LNCaP clone FGC (cell line): ENCODE results near the gene PAM16.

ENCODE experiments used
- DNase-seq: peaks from one replicate; pipeline ENCODE4 v3.0.0-alpha.2; 2011; ENCODE audit warnings: low read depth
- H3K4me3 ChIP-seq: 2 replicates; pipeline ENCODE4 v1.5.1; 2011; ENCODE audit warnings: mild to moderate bottlenecking, low read depth, low read length, control low read depth
- TF ChIP-seq, protein P1 (sequence below): IDR thresholded peaks from 2 replicates; pipeline ENCODE4 v1.5.1; 2012; ENCODE audit warnings: mild to moderate bottlenecking; ENCODE audit not compliant: control insufficient read depth, insufficient read depth; ENCODE audit errors: extremely low read depth

PAM16 gene

DNA sequence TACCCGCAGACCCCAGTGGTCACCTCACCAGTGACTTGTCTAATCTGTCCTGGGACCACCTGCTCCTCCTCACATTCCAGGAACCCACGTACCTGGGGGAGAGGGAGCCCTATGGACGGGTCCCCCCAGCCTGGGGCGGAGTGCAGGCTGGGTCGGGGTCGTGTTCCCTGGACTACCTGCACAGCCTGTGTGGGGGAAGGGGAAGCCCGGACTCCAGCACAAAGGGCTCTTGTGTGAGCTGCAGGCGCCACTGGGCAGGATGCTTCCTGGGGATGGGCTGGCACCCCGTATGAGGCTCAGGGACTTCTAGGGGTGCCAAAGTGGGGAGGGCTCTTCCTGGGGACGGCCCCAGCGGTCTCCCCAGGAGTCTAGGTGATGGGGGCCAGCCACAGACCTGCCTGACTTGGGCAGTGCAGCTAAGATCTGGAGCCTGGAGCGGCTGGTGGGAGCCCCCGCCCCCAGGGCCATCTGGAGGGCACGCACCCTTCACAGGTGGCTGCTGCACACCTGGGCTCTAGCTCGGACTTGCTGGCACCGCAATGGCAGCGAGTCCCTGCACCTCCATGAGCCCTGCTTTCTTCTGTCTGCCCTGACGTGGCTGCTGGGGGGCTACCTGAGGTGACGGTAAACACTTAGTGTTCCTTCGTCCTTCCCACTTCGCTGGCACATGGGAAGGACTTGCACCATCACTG, 28.0 kb upstream of the PAM16 start:
- DNase-seq = no peak
- TF ChIP-seq, protein P1, sequence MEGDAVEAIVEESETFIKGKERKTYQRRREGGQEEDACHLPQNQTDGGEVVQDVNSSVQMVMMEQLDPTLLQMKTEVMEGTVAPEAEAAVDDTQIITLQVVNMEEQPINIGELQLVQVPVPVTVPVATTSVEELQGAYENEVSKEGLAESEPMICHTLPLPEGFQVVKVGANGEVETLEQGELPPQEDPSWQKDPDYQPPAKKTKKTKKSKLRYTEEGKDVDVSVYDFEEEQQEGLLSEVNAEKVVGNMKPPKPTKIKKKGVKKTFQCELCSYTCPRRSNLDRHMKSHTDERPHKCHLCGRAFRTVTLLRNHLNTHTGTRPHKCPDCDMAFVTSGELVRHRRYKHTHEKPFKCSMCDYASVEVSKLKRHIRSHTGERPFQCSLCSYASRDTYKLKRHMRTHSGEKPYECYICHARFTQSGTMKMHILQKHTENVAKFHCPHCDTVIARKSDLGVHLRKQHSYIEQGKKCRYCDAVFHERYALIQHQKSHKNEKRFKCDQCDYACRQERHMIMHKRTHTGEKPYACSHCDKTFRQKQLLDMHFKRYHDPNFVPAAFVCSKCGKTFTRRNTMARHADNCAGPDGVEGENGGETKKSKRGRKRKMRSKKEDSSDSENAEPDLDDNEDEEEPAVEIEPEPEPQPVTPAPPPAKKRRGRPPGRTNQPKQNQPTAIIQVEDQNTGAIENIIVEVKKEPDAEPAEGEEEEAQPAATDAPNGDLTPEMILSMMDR = no peak
- H3K4me3 ChIP-seq = no peak overlapping the region

DNA sequence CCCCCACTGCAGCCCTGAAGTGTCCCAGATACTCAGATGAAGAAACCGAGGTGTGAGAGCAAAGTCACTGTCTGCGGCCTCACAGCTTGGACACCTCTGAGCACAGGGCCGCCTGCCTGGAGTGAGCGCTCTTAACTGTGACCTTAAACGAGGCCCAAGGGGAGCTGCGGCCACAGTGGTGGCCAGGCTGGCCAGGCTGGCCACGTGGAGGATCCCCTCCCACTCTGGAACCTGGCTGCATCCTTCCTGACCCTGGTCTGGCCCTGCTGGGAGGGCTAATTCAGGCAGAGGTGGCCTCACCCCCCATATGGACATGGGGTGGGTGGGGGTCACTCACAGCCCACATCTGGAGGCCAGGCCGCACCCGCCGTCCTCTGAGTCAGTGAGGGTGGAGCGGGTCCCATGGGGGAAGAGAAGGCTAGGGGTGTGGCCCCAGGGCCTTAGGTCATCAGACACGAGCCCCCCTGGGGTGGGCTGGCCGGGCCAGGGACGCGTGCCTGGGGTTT, 27.1 kb upstream of the PAM16 start:
- no peak overlapping the region for H3K4me3 ChIP-seq
- no peak for DNase-seq
- TF ChIP-seq, protein P1 = no peak

DNA sequence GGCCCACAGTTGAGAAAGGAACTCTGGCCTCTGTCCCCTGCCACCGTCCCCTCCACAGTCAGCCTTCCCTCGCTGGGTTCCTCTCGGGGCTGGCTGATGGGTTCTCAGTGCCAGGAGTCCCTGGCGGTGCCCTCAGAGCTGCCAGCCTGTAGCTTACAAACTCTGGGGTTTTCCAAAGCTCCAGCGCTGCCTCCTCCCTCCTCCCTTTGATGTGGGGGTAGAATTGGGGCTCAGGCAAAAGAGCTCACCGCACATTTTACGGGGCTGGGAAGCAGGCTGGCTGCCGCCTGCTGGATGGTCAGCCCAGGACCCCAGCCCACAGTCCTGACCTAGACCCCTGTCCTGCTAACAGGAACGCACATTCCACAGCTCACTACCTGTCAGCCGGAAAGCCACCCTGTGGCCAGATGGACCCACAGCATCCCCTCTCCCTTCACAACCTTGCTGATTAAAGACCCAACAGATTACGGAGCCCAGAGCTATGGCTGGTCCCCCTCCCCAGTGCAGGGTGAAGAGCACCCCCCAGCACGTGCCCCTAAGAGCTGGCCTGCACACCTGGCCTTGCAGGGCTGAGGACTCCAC, 26.5 kb upstream of the PAM16 start:
- DNase-seq = no peak
- no peak overlapping the region for H3K4me3 ChIP-seq
- TF ChIP-seq, protein P1 = peak; percentile 19; the same call in 1 of the 2 replicates

DNA sequence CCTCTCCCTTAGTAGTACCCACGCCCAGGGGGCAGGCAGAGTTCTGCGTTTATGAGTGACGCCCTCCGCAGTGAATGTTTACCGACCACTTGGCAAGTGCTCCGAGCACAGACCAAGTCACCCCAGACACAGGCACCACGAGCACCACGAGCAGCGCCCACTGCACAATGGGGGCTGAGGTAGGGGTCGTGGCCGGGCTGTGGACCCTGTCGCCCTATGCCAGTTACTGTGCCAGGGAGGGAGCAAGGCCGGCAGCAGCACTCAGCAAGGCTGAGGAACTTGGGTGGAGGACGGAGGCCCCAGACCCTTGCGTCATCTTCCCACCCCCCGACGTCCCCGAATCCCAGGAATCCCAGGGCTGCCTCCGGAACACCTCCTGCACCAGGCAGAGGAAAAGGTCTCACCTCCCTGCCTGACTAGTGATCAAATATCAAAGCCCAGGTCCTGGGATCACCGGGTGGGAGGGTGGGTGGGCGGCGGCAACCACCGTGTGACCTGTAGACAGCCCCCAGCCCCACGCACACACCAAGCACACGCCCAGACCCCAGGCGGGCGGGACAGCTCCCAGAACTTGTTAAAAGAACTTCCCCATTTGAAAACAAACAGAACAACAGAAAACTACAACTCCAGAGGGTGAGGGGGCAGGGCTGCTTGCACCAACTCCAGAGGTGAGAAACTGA, 25.9 kb upstream of the PAM16 start:
- H3K4me3 ChIP-seq = no peak overlapping the region
- DNase-seq = no peak
- TF ChIP-seq, protein P1 = no peak

DNA sequence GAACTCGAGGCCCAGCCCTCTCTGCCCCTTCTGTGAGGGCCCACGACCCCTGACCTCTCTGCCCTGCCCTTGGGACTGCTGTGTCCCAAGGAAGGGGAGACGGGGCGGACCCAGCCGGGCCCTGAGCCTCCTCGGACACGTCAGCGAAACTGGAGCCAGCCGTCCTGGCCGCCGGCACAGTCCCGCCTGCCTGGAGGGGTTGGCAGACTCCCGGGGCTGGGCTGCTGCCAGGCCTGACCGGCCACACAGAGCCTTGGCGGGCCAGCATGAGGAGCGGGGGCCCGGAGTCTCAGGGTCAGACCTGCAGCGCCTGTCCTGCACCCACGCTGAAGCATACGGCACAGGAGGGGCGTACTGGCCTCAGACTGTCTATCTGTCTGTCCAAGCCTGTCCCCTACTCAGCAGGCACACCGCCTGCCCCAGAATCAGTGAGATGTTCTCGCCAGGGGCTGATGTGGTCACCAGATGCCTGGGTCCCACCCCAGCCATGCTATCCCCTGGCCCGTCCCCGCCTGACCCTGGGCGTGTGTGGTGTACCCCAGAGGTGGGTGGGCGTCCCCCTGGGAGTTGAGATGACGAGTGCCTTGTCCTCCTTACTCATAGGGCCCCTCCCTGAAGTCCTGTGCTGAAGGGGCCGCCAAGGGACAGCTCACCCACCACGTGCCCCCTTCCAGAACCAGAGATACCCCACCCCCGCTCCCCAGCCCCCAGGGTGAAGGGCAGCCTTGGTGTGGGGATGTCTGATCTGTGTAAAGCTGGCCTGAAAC, 25.2 kb upstream of the PAM16 start:
- peak overlapping the region; percentile 25; the same call in 1 of the 2 replicates for H3K4me3 ChIP-seq
- DNase-seq = peak; percentile 43
- TF ChIP-seq, protein P1 = no peak

DNA sequence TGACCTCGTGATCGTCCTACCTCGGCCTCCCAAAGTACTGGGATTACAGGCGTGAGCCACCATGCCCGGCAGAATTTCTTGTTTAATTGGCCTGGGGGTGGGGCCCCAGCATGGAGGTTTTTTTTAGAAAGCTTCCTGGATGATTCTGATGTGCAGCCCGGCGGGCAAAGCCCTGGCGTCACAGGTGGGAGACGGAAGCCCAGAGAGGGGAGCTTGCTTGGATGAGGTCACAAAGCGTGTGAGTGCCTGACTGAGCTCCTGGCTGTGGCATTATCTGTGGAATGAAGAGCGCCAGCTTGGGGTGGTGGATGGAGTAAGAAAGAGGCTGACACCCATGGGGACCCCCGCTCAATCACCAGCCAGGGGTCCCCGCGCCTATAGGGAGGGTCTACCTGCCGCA, 24.6 kb upstream of the PAM16 start:
- peak overlapping the region; percentile 25; the same call in 1 of the 2 replicates for H3K4me3 ChIP-seq

More for the DNA sequence above, 24.6 kb upstream of the PAM16 start:
- TF ChIP-seq, protein P1 = no peak
- no peak for DNase-seq
